ENCODE data around the gene AKT2. TPM values are rescaled to one million over a fixed set of nuclear protein-coding genes. Genes with fewer than 3 reads are reported as not detected.

AKT2 gene
- total RNA-seq, 2 donors from 2014 or later: 131 to 180 TPM

DNA sequence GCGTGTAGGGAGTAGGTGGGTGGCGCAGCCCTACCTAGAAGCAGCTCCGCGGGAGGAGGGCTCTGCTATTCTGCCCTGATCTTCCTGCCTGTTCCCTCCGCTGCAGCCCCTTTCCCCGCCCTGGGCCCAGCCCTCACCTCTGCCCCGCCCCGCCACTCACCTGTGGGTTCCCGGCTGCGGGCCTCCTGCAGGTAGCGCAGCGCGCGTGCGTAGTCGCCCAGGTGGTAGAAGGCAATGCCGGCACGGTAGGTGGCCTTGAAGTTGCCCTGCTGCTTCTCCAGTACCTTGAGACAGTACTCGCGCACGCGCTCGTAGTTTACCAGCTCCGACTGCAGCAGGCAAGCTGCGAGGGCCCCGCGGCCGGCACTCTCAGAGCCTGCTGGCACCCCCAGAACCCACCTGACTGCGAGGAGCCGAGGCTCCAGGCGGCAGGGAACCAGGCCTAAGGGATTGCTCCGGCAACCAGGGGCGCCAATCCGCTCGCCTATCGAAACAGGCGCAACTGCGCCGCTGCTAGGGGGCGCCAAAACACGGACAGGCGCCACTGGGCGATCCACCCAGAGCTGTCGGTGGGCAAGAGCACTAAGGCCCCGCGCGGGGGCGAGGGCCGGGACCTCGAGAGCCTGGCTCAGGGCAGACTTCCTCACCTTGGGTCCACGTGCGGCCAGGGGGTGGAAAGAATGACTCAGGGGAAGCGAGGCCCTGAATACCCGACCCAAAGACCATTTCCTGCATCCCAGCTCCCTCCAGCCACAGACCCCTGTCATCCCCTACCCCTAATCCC, 67.9 kb downstream of the AKT2 start:
- H3K4me1 Mint-ChIP-seq (ENCODE audit: low read depth in 2 of 2): peaks cover 16 to 17% of the 10 kb centered on the region in 2 donors
- DNase-seq (ENCODE audit: low spot score) (no peak), ATAC-seq (no peak)
- peaks cover 4% of the 10 kb centered on the region for H3K9me3 Mint-ChIP-seq
- peak overlapping the region; percentile 56 for H3K4me3 Mint-ChIP-seq
- H3K36me3 Mint-ChIP-seq: peaks cover 6% of the 10 kb centered on the region
- peaks cover 26% of the 10 kb centered on the region in 2 donors for H3K27me3 Mint-ChIP-seq
- no peak overlapping the region for H3K27ac Mint-ChIP-seq

GRCh38 chr19:40216777-40217026, 68.4 kb downstream of the AKT2 start:
- Mint-ChIP-seq H3K4me1 (ENCODE audit: low read depth in 2 of 2) (peaks cover 11 to 12% of the 10 kb centered on the region in 2 donors), H3K4me3 (peak overlapping the region; percentile 56), H3K36me3 (peaks cover under 1% of the 10 kb centered on the region), H3K27me3 (peaks cover 21 to 22% of the 10 kb centered on the region in 2 donors), H3K27ac (no peak overlapping the region), H3K9me3 (no peaks in the 10 kb centered on the region)
- ATAC-seq: no peak
- DNase-seq (ENCODE audit: low spot score): no peak

DNA sequence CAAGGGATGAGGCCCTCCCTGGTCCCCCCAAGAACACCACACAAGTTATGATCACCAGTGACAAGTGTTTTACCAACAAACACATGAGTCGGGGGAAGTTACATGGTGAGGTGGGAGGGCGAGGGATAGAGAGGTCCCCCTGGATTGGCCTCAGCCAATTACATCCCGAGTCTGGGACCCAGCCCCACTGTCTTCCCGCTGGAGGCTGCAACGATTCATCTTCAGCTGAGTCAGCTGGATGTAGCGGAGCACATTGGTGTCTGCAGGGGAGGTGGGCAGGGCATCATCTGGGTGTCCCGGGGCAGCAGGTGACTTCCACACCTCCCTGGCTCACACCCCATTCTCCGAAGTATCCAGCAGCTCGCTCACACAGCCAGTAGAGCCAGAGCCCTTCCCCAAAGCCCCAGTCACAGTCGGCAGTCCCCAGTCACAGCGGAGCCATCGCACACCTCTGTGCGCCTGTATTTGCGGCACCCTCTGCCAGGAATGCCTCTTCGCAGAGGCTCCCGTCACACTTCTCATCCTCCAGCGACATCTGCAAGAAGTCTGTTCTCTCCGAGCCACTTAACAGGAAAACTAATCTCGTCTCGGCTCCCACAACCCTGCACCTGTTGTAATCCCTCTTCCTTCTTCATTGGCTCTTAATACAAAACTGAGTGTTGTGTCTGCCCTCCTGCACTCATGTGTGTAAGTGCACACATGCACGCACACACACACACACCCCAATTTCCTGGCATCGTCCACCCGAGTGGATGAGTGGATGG, 69.0 kb downstream of the AKT2 start:
- ATAC-seq: no peak
- Mint-ChIP-seq H3K36me3 (no peaks in the 10 kb centered on the region), H3K4me1 (ENCODE audit: low read depth in 2 of 2) (peaks cover 11 to 12% of the 10 kb centered on the region in 2 donors), H3K9me3 (no peaks in the 10 kb centered on the region), H3K4me3 (peak overlapping the region; percentile 56), H3K27ac (no peak overlapping the region), H3K27me3 (peaks cover 19 to 22% of the 10 kb centered on the region in 2 donors)
- DNase-seq (ENCODE audit: low spot score): no peak

GRCh38 chr19:40214936-40215335, 70.2 kb downstream of the AKT2 start:
- peaks cover 19% of the 10 kb centered on the region in 2 donors for H3K27me3 Mint-ChIP-seq
- DNase-seq (ENCODE audit: low spot score): no peak
- H3K4me1 Mint-ChIP-seq (ENCODE audit: low read depth in 2 of 2): peaks cover 8% of the 10 kb centered on the region in 2 donors
- H3K27ac Mint-ChIP-seq: no peak overlapping the region
- no peak for ATAC-seq
- no peaks in the 10 kb centered on the region for H3K36me3 Mint-ChIP-seq
- H3K9me3 Mint-ChIP-seq: no peaks in the 10 kb centered on the region
- no peak overlapping the region for H3K4me3 Mint-ChIP-seq

GRCh38 chr19:40213882-40214570, 71.1 kb downstream of the AKT2 start:
- peaks cover 13 to 16% of the 10 kb centered on the region in 2 donors for H3K27me3 Mint-ChIP-seq
- H3K27ac Mint-ChIP-seq: no peak overlapping the region
- no peaks in the 10 kb centered on the region for H3K36me3 Mint-ChIP-seq
- DNase-seq (ENCODE audit: low spot score) (no peak), ATAC-seq (no peak)
- peaks cover 6 to 7% of the 10 kb centered on the region in 2 donors for H3K4me1 Mint-ChIP-seq (ENCODE audit: low read depth in 2 of 2)
- H3K9me3 Mint-ChIP-seq: no peaks in the 10 kb centered on the region
- no peak overlapping the region for H3K4me3 Mint-ChIP-seq

- Mint-ChIP-seq H3K4me1 (ENCODE audit: low read depth in 2 of 2) (peaks cover 6 to 7% of the 10 kb centered on the region in 2 donors), H3K9me3 (no peaks in the 10 kb centered on the region), H3K36me3 (no peaks in the 10 kb centered on the region), H3K4me3 (no peak overlapping the region), H3K27me3 (peaks cover 8 to 11% of the 10 kb centered on the region in 2 donors), H3K27ac (no peak overlapping the region)
- ATAC-seq: no peak
- DNase-seq (ENCODE audit: low spot score): no peak
Observed at GRCh38 chr19:40213251-40213829, 71.8 kb downstream of the AKT2 start.

- H3K4me3 Mint-ChIP-seq: no peak overlapping the region
- H3K27me3 Mint-ChIP-seq: no peaks in the 10 kb centered on the region
- no peak for ATAC-seq
Observed at GRCh38 chr19:40210889-40211288, 74.3 kb downstream of the AKT2 start.

GRCh38 chr19:40208602-40209001, 76.5 kb downstream of the AKT2 start:
- Mint-ChIP-seq H3K36me3 (no peaks in the 10 kb centered on the region), H3K4me1 (ENCODE audit: low read depth in 2 of 2) (peaks cover 0 to 4% of the 10 kb centered on the region in 2 donors), H3K9me3 (no peaks in the 10 kb centered on the region)

More at GRCh38 chr19:40210889-40211288, 74.3 kb downstream of the AKT2 start:
- H3K36me3 Mint-ChIP-seq: no peaks in the 10 kb centered on the region
- DNase-seq (ENCODE audit: low spot score): no peak
- no peaks in the 10 kb centered on the region for H3K4me1 Mint-ChIP-seq (ENCODE audit: low read depth in 2 of 2)
- H3K9me3 Mint-ChIP-seq: no peaks in the 10 kb centered on the region
- no peak overlapping the region for H3K27ac Mint-ChIP-seq

GRCh38 chr19:40205760-40206159, 79.4 kb downstream of the AKT2 start:
- Mint-ChIP-seq H3K36me3 (no peaks in the 10 kb centered on the region), H3K27me3 (no peaks in the 10 kb centered on the region), H3K4me3 (no peak overlapping the region), H3K4me1 (ENCODE audit: low read depth in 2 of 2) (peaks cover 0 to 4% of the 10 kb centered on the region in 2 donors), H3K27ac (no peak overlapping the region), H3K9me3 (no peaks in the 10 kb centered on the region)
- ATAC-seq: no peak
- no peak for DNase-seq (ENCODE audit: low spot score)

More at GRCh38 chr19:40208602-40209001, 76.5 kb downstream of the AKT2 start:
- no peaks in the 10 kb centered on the region for H3K27me3 Mint-ChIP-seq
- no peak for ATAC-seq
- no peak for DNase-seq (ENCODE audit: low spot score)
- H3K27ac Mint-ChIP-seq: no peak overlapping the region
- H3K4me3 Mint-ChIP-seq: no peak overlapping the region

- DNase-seq (ENCODE audit: low spot score) (no peak), ATAC-seq (no peak)
- no peak overlapping the region for H3K4me3 Mint-ChIP-seq
- H3K27me3 Mint-ChIP-seq: no peaks in the 10 kb centered on the region
- no peak overlapping the region for H3K27ac Mint-ChIP-seq
- H3K9me3 Mint-ChIP-seq: no peaks in the 10 kb centered on the region
- H3K4me1 Mint-ChIP-seq (ENCODE audit: low read depth in 2 of 2): peaks cover 0 to 5% of the 10 kb centered on the region in 2 donors
- no peaks in the 10 kb centered on the region for H3K36me3 Mint-ChIP-seq
Observed at GRCh38 chr19:40204381-40204780, 80.8 kb downstream of the AKT2 start.

GRCh38 chr19:40200341-40201099, 84.6 kb downstream of the AKT2 start:
- H3K4me3 Mint-ChIP-seq: no peak overlapping the region
- H3K36me3 Mint-ChIP-seq: no peaks in the 10 kb centered on the region
- H3K4me1 Mint-ChIP-seq (ENCODE audit: low read depth in 2 of 2): peaks cover 0 to 7% of the 10 kb centered on the region in 2 donors
- DNase-seq (ENCODE audit: low spot score) (no peak), ATAC-seq (no peak)
- no peaks in the 10 kb centered on the region for H3K27me3 Mint-ChIP-seq
- no peaks in the 10 kb centered on the region for H3K9me3 Mint-ChIP-seq
- no peak overlapping the region for H3K27ac Mint-ChIP-seq

DNA sequence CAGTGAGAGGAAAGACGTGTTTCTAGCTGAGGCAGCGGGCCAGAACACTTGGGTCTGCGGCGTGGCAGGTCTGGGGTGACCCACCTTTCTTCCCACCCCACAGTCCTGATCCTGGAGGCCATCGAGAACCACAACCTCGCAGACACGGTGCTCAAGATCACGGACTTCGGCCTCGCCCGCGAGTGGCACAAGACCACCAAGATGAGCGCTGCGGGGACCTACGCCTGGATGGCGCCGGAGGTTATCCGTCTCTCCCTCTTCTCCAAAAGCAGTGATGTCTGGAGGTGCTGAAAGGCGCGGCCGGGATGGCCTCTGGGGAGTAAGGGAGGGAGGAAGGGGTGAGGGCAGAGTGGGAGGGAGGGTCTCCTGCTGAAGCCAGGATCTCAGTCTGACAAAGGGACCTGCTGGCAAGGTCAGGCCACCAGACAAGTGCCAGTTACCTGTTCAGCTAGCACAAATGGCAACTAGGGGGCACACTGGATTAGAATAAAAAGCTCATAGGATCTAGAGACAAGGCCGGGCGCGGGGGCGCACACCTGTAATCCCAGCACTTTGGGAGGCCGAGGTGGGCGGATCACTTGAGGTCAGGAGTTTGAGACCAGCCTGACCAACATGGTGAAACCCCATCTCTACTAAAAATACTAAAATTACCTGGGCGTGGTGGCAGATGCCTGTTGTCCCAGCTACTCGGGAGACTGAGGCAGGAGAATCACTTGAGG, 86.7 kb downstream of the AKT2 start:
- ATAC-seq: no peak
- DNase-seq (ENCODE audit: low spot score): no peak
- Mint-ChIP-seq H3K9me3 (no peaks in the 10 kb centered on the region), H3K27ac (no peak overlapping the region), H3K27me3 (no peaks in the 10 kb centered on the region), H3K36me3 (no peaks in the 10 kb centered on the region), H3K4me3 (no peak overlapping the region), H3K4me1 (ENCODE audit: low read depth in 2 of 2) (peaks cover 12 to 13% of the 10 kb centered on the region in 2 donors)

GRCh38 chr19:40193587-40193849, 91.6 kb downstream of the AKT2 start:
- Mint-ChIP-seq H3K4me3 (peak overlapping the region; percentile 28), H3K36me3 (no peaks in the 10 kb centered on the region), H3K27ac (no peak overlapping the region)

More at GRCh38 chr19:40193587-40193849, 91.6 kb downstream of the AKT2 start:
- DNase-seq (ENCODE audit: low spot score): no peak
- H3K27me3 Mint-ChIP-seq: no peaks in the 10 kb centered on the region
- peaks cover 23% of the 10 kb centered on the region in 2 donors for H3K4me1 Mint-ChIP-seq (ENCODE audit: low read depth in 2 of 2)
- H3K9me3 Mint-ChIP-seq: no peaks in the 10 kb centered on the region
- no peak for ATAC-seq

Measured in natural killer cell treated with Interleukin-12 subunit alpha and Interleukin-12 subunit beta and Interleukin-15 and Interleukin-18, amount 100 ng/mL, for 72 hours (primary cell).